ENCODE results near the gene GPI. TPM values are rescaled to one million over a fixed set of nuclear protein-coding genes. Genes with fewer than 3 reads are reported as not detected.

The GPI gene
- total RNA-seq, 1 donor from 2014 or later: 136 TPM

DNA sequence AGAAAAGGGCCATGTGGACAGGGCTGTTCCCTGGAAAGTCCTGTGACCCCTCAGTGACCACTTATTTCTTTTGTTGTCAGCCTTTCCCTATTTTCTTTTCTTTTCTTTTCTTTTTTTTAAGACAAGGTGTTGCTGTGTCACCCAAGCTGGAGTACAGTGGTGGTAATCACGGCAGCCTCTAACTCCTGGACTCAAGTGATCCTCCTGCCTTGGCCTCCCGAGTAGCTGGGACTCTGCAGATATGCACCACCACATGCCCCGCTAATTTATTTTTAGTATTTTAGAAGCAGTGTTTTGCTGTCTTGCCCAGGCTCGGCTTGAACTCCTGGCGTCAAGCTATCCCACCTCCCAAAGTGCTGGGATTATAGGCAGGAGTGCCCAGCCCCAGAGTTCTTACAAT lies 1.1 kb upstream of the GPI start:
- ATAC-seq (no peak), DNase-seq (no peak)
- Histone ChIP-seq H3K9me3 (no peaks in the 10 kb centered on the region), H3K4me1 (peaks cover 27% of the 10 kb centered on the region), H3K36me3 (peaks cover 23% of the 10 kb centered on the region), H3K27me3 (ENCODE audit: low read depth) (no peaks in the 10 kb centered on the region), H3K4me3 (no peak overlapping the region), H3K27ac (no peak overlapping the region)
- intact Hi-C loops (cut with DNase I): no loop called here
- TF ChIP-seq CTCF (IDR thresholded peaks at IDR 0.05): no peak

DNA sequence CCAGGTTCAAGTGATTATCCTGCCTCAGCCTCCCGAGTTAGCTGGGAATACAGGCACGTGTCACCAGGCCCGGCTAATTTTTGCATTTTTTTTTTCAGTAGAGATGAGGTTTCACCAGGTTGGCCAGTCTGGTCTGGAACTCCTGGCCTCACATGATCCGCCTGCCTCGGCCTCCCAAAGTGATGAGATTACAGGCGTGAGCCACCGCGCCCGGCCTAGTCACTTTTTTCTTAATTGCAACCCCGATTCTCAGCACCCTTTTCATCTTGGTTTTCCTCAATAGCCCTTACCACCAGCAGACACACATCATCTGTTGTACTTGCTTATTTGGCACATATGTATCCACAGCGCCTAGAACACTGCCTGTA lies 550 bp upstream of the GPI start:
- intact Hi-C loops (cut with DNase I): no loop called here
- DNase-seq: no peak
- Histone ChIP-seq H3K27ac (peak overlapping the region; percentile 87), H3K27me3 (ENCODE audit: low read depth) (no peaks in the 10 kb centered on the region), H3K9me3 (no peaks in the 10 kb centered on the region), H3K4me1 (peaks cover 27% of the 10 kb centered on the region), H3K4me3 (peak overlapping the region; percentile 99), H3K36me3 (peaks cover 29% of the 10 kb centered on the region)
- ATAC-seq: no peak
- TF ChIP-seq CTCF (IDR thresholded peaks at IDR 0.05): no peak

DNA sequence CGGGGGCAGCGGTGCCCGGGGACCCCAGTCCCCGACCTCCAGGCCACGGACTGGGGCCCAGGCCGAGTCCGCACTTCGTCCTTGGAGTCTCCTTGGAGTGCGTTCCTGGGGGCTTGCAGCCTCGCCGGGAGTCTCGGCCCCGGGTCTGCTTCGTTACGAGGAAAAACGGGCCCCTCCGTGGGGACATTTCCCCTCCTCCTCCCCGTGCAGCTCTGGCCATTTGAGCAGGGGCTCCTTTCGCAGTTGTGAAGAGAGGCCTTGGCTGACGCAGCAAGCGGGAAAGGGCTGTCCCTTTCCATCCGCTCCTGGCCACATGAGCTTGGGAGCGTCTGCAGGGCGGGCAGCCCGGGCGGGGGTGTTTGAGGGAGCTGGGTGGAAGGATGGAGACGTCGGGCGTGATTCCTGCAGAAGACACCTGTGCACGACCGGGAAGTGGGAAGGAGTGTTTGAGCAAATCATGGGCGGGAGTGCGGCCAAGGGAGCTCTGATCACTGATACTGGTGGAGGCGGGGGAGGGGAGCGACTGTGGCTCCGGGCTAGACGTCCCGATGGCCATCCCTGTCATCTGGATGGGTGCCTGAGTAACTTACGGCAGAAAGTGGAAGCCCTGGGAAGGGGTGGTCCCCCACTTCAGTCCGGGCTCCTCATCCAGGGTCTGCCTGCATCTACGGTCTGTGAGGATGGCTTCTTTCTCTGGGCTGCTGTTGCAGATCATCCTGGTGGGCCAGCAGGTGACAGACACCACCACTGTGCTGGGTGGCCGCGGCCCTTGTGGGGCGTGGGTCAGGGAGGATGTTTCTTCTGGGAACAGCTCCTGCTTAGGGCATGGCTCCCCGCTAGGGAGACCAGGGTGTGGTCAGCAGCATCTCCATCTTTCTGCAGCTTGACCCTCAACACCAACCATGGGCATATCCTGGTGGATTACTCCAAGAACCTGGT lies 736 bp downstream of the GPI start:
- TF ChIP-seq CTCF (IDR thresholded peaks at IDR 0.05): no peak
- Histone ChIP-seq H3K4me3 (peak overlapping the region; percentile 99), H3K36me3 (peaks cover 41% of the 10 kb centered on the region), H3K9me3 (no peaks in the 10 kb centered on the region), H3K27me3 (ENCODE audit: low read depth) (no peaks in the 10 kb centered on the region), H3K27ac (peak overlapping the region; percentile 87), H3K4me1 (peaks cover 27% of the 10 kb centered on the region)
- DNase-seq (peak; percentile 55), ATAC-seq (peak; percentile 65 to 76)
- intact Hi-C loops (cut with DNase I): no loop called here

- Histone ChIP-seq H3K4me3 (peak overlapping the region; percentile 99), H3K27me3 (ENCODE audit: low read depth) (no peaks in the 10 kb centered on the region), H3K36me3 (peaks cover 51% of the 10 kb centered on the region), H3K9me3 (no peaks in the 10 kb centered on the region), H3K27ac (no peak overlapping the region), H3K4me1 (peaks cover 27% of the 10 kb centered on the region)
- ATAC-seq (no peak), DNase-seq (no peak)
- no peak for TF ChIP-seq CTCF (IDR thresholded peaks at IDR 0.05)
- intact Hi-C loops (cut with DNase I): no loop called here
Measured at GRCh38 chr19:34366738-34367623, 2.0 kb downstream of the GPI start.

DNA sequence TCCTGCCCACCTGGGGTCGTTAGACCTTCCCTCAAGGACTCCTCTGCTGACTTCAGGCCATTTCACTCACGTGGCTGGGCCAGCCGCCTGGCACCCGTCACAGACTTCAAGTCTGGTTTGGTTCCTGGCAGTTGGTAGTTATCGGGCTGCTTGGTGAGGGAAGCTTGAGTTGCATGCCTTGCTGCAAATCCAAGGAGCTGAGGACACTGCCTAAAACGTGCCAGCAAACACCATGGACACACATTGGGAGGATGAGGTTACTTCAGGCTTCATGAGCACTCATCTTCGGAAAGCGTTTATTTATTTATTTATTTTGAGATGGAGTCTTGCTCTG lies 2.6 kb downstream of the GPI start:
- Histone ChIP-seq H3K36me3 (peaks cover 56% of the 10 kb centered on the region), H3K27ac (no peak overlapping the region), H3K27me3 (ENCODE audit: low read depth) (no peaks in the 10 kb centered on the region), H3K4me3 (no peak overlapping the region), H3K9me3 (no peaks in the 10 kb centered on the region), H3K4me1 (peaks cover 27% of the 10 kb centered on the region)
- intact Hi-C loops (cut with DNase I): no loop called here
- ATAC-seq: no peak
- no peak for TF ChIP-seq CTCF (IDR thresholded peaks at IDR 0.05)
- no peak for DNase-seq
